Ascending aorta (tissue), 2 donors: Measurements from ENCODE around the gene DNAJC11. TPM values are rescaled to one million over a fixed set of nuclear protein-coding genes. Genes with fewer than 3 reads are reported as not detected.

Experiments
- DNase-seq, 2 donors: peaks; one replicate each; pipeline ENCODE4 v3.0.0-alpha.2; 2019; ENCODE audit warnings: low spot score in 2 of 2
- H3K27ac ChIP-seq, 2 donors: fragments of 200-600 bp; sonication (generic); one replicate each; pipeline ENCODE4 v1.5.1; 2016 to 2017; ENCODE audit warnings: mild to moderate bottlenecking in 1 of 2
- H3K27me3 ChIP-seq: fragments of 200-600 bp; sonication (generic); one replicate; pipeline ENCODE4 v1.5.1; 2017
- H3K36me3 ChIP-seq, 2 donors: fragments of 200-600 bp; sonication (generic); one replicate each; pipeline ENCODE4 v1.5.1; 2016
- H3K4me1 ChIP-seq, 2 donors: fragments of 200-600 bp; sonication (generic); one replicate each; pipeline ENCODE4 v1.5.1; 2016 to 2017; ENCODE audit warnings: mild to moderate bottlenecking in 1 of 2
- H3K4me3 ChIP-seq, 2 donors: fragments of 200-600 bp; sonication (generic); one replicate each; pipeline ENCODE4 v1.5.1; 2016 to 2017; ENCODE audit warnings: mild to moderate bottlenecking in 1 of 2
- H3K9me3 ChIP-seq, 2 donors: fragments of 200-600 bp; sonication (generic); one replicate each; pipeline ENCODE4 v1.5.1; 2016
- CTCF ChIP-seq, 3 experiments: fragments of 200-600 bp in 2 of 3; fragments of 450-650 bp in 1 of 3; sonication (generic) in 2 of 3; IDR thresholded peaks; one replicate each; pipeline ENCODE4 v1.5.1; 2016 to 2019; ENCODE audit warnings: antibody characterized with exemption in 3 of 3, mild to moderate bottlenecking in 1 of 3, moderate library complexity in 1 of 3
- intact Hi-C: fragments of 100-400 bp; cut with DNase I; formaldehyde crosslinking; loops from one replicate; pipeline ENCODE4 v1.15.1; 2023
- total RNA-seq: library from RNA; depleted of rRNA; stranded (reverse); fragments of >200 nt; gene quantifications from one replicate; pipeline ENCODE4 v1.1.0, GENCODE V29; 2016

DNAJC11 gene
- total RNA-seq, 1 donor from 2014 or later = 12.9 TPM

- Histone ChIP-seq H3K9me3 (no peaks in the 10 kb centered on the region), H3K4me3 (peak overlapping the region; percentile 87 to 88), H3K27ac (peak overlapping the region; percentile 80 to 92), H3K27me3 (no peaks in the 10 kb centered on the region), H3K4me1 (peaks cover 4 to 14% of the 10 kb centered on the region in 2 donors), H3K36me3 (peaks cover 41 to 54% of the 10 kb centered on the region in 2 donors)
- no peak for DNase-seq
- intact Hi-C loops = loop anchor here (1.0 to 10.0 kb wide), 4 partner anchors 12 to 79 kb away; partner anchors contain the start of genes DNAJC11 and PHF13
- TF ChIP-seq CTCF (IDR thresholded peaks at IDR 0.05) = no peak
These were observed 75.9 kb downstream of the DNAJC11 start for GRCh38 chr1:6625584-6626149.

GRCh38 chr1:6624710-6625583 lies 76.7 kb downstream of the DNAJC11 start, which contains the start of gene THAP3:
Gene THAP3 (plus strand): TSS chr1:6624868. CDS start chr1:6625219, 351 bp downstream.
- peaks cover 46 to 54% of the 10 kb centered on the region in 2 donors for H3K36me3 ChIP-seq
- intact Hi-C loops = loop anchor here (1.0 to 10.0 kb wide), 4 partner anchors 12 to 80 kb away; partner anchors contain the start of genes DNAJC11 and PHF13
- H3K4me1 ChIP-seq = peaks cover 4 to 14% of the 10 kb centered on the region in 2 donors

GRCh38 chr1:6623269-6623965 lies 78.2 kb downstream of the DNAJC11 start:
- intact Hi-C loops = loop anchor here (10.0 kb wide), 1 partner anchor 81 kb away; the partner anchor contains the start of gene DNAJC11
- H3K27me3 ChIP-seq = no peaks in the 10 kb centered on the region
- H3K36me3 ChIP-seq = peaks cover 42 to 47% of the 10 kb centered on the region in 2 donors
- TF ChIP-seq CTCF (IDR thresholded peaks at IDR 0.05) = no peak
- H3K9me3 ChIP-seq = no peaks in the 10 kb centered on the region
- H3K27ac ChIP-seq = no peak overlapping the region
- peaks cover 4 to 14% of the 10 kb centered on the region in 2 donors for H3K4me1 ChIP-seq
- DNase-seq = no peak
- no peak overlapping the region for H3K4me3 ChIP-seq

More at GRCh38 chr1:6624710-6625583, 76.7 kb downstream of the DNAJC11 start, which contains the start of gene THAP3:
- Histone ChIP-seq H3K27ac (peak within 1 kb of the TSS; percentile 80 to 92), H3K9me3 (no peaks in the 10 kb centered on the region), H3K27me3 (no peaks in the 10 kb centered on the region), H3K4me3 (peak within 1 kb of the TSS; percentile 87 to 88)
- DNase-seq = peak; percentile 37 to 91
- no peak for TF ChIP-seq CTCF (IDR thresholded peaks at IDR 0.05)

- intact Hi-C loops = loop anchor here (10.0 kb wide), 1 partner anchor 82 kb away; the partner anchor contains the start of gene DNAJC11
- no peak for TF ChIP-seq CTCF (IDR thresholded peaks at IDR 0.05)
- Histone ChIP-seq H3K27me3 (no peaks in the 10 kb centered on the region), H3K9me3 (no peaks in the 10 kb centered on the region), H3K27ac (no peak overlapping the region), H3K36me3 (peaks cover 34 to 52% of the 10 kb centered on the region in 2 donors), H3K4me3 (no peak overlapping the region), H3K4me1 (peaks cover 4 to 14% of the 10 kb centered on the region in 2 donors)
- no peak for DNase-seq
These were observed 79.0 kb downstream of the DNAJC11 start for GRCh38 chr1:6622396-6623152.
